Immature natural killer cell (primary cell): ENCODE measurements around the gene CALR3. TPM values are rescaled to one million over a fixed set of nuclear protein-coding genes. Genes with fewer than 3 reads are reported as not detected.

ENCODE experiments used
- DNase-seq, 3 donors: peaks; one replicate each; pipeline ENCODE4 v3.0.0; 2022; ENCODE audit warnings: mixed read lengths in 1 of 3
- H3K27ac Mint-ChIP-seq, 6 donors: one replicate each; pipeline ENCODE4 v1.8.0; 2020; ENCODE audit warnings: mixed read lengths in 6 of 6, mild to moderate bottlenecking in 5 of 6, inconsistent platforms in 4 of 6, moderate library complexity in 3 of 6
- H3K27me3 Mint-ChIP-seq, 3 donors: one replicate each; pipeline ENCODE4 v1.8.0; 2020 to 2021; ENCODE audit warnings: low read depth in 3 of 3, mild to moderate bottlenecking in 3 of 3, mixed read lengths in 3 of 3, moderate library complexity in 3 of 3, inconsistent platforms in 1 of 3
- H3K36me3 Mint-ChIP-seq, 3 donors: one replicate each; pipeline ENCODE4 v1.8.0; 2020; ENCODE audit warnings: mixed read lengths in 3 of 3, inconsistent platforms in 2 of 3, mild to moderate bottlenecking in 2 of 3
- H3K4me1 Mint-ChIP-seq, 2 donors: one replicate each; pipeline ENCODE4 v1.8.0; 2020; ENCODE audit warnings: inconsistent platforms in 2 of 2, mild to moderate bottlenecking in 2 of 2, mixed read lengths in 2 of 2, moderate library complexity in 1 of 2
- H3K4me3 Mint-ChIP-seq, 5 donors: one replicate each; pipeline ENCODE4 v1.8.0; 2020; ENCODE audit warnings: mild to moderate bottlenecking in 5 of 5, mixed read lengths in 5 of 5, inconsistent platforms in 3 of 5, moderate library complexity in 3 of 5
- H3K9me3 Mint-ChIP-seq, 6 donors: one replicate each; pipeline ENCODE4 v1.8.0; 2020; ENCODE audit warnings: mild to moderate bottlenecking in 6 of 6, mixed read lengths in 6 of 6, inconsistent platforms in 4 of 6, moderate library complexity in 3 of 6
- polyA plus RNA-seq, 3 donors: library from polyadenylated mRNA; unstranded; fragments of 300-500 nt; fragmentation: Illumina TruSeq; gene quantifications; one replicate each; pipeline ENCODE4 v1.2.3, GENCODE V29; 2021

The CALR3 gene
- polyA plus RNA-seq, 3 donors from 2014 or later, result 0.25 TPM; not detected in 2

GRCh38 chr19:16435238-16435917, 60.6 kb downstream of the CALR3 start:
- Mint-ChIP-seq H3K27me3 (peaks cover 5 to 7% (median 6%) of the 10 kb centered on the region in 3 donors), H3K4me3 (peak overlapping the region; percentile 71 to 81 (median 75)), H3K4me1 (peaks cover 60 to 62% of the 10 kb centered on the region in 2 donors), H3K27ac (peak overlapping the region; percentile 94 to 99 (median 96)), H3K9me3 (no peaks in the 10 kb centered on the region), H3K36me3 (peaks cover 4 to 18% (median 15%) of the 10 kb centered on the region in 3 donors)
- DNase-seq, result peak; percentile 77 to 85 (median 83)

- Mint-ChIP-seq H3K27me3 (peaks cover 4 to 5% (median 5%) of the 10 kb centered on the region in 3 donors), H3K4me3 (peak overlapping the region in 1 of 5 donors; percentile 8), H3K4me1 (peaks cover 48 to 50% of the 10 kb centered on the region in 2 donors), H3K9me3 (no peaks in the 10 kb centered on the region), H3K27ac (peak overlapping the region in 3 of 6 donors; percentile 83 to 97 (median 89)), H3K36me3 (peaks cover 5 to 17% (median 13%) of the 10 kb centered on the region in 3 donors)
- no peak for DNase-seq
Measured at GRCh38 chr19:16433986-16434385, 62.0 kb downstream of the CALR3 start.

- H3K9me3 Mint-ChIP-seq, result no peaks in the 10 kb centered on the region
- H3K27me3 Mint-ChIP-seq, result peaks cover 0 to 1% (median 0%) of the 10 kb centered on the region in 3 donors
- peaks cover 9 to 35% (median 10%) of the 10 kb centered on the region in 3 donors for H3K36me3 Mint-ChIP-seq
- peaks cover 7 to 13% of the 10 kb centered on the region in 2 donors for H3K4me1 Mint-ChIP-seq
- DNase-seq, result no peak
- H3K4me3 Mint-ChIP-seq, result no peak overlapping the region
- H3K27ac Mint-ChIP-seq, result peak overlapping the region in 5 of 6 donors; percentile 49 to 79 (median 62)
Measured at GRCh38 chr19:16429759-16430091, 66.2 kb downstream of the CALR3 start.

- no peak overlapping the region for H3K4me3 Mint-ChIP-seq
- H3K4me1 Mint-ChIP-seq, result peaks cover 2 to 8% of the 10 kb centered on the region in 2 donors
- DNase-seq, result no peak
- peaks cover 0 to 1% (median 0%) of the 10 kb centered on the region in 3 donors for H3K27me3 Mint-ChIP-seq
- H3K36me3 Mint-ChIP-seq, result peaks cover 9 to 35% (median 10%) of the 10 kb centered on the region in 3 donors
- no peaks in the 10 kb centered on the region for H3K9me3 Mint-ChIP-seq
- peak overlapping the region in 5 of 6 donors; percentile 49 to 79 (median 62) for H3K27ac Mint-ChIP-seq
Measured at GRCh38 chr19:16429066-16429758, 66.8 kb downstream of the CALR3 start.

Other genes with a start within 250 kb of the CALR3 start
- 100 to 1,000 TPM in 1 of 3 donors, 10 to 100 TPM in 2; 55.0 to 102 (median 91.0) TPM for gene KLF2, start 171.3 kb downstream of the CALR3 start, polyA plus RNA-seq
- 10 to 100 TPM; 14.5 to 28.8 (median 16.4) TPM for gene EPS15L1, start 24.2 kb downstream of the CALR3 start, polyA plus RNA-seq
- 1 to 10 TPM in 1 of 3 donors, under 1 TPM in 1, not detected in 1; 0.80 to 1.2 TPM for gene C19orf44, start 227 bp upstream of the CALR3 start, polyA plus RNA-seq
- 10 to 100 TPM in 1 of 3 donors, 1 to 10 TPM in 2; 1.6 to 19.9 (median 3.4) TPM for gene CHERP, start 46.3 kb upstream of the CALR3 start, polyA plus RNA-seq
- 10 to 100 TPM; 14.9 to 21.8 (median 20.1) TPM for gene SLC35E1, start 76.2 kb upstream of the CALR3 start, polyA plus RNA-seq
- gene MED26, start 132.0 kb upstream of the CALR3 start, polyA plus RNA-seq, result 1 to 10 TPM; 1.2 to 5.3 (median 2.0) TPM
- gene SMIM7, start 164.0 kb upstream of the CALR3 start, polyA plus RNA-seq, result 10 to 100 TPM; 66.3 to 82.2 (median 67.7) TPM
- 1 to 10 TPM in 2 of 3 donors, under 1 TPM in 1; 0.78 to 3.2 (median 1.5) TPM for gene TMEM38A, start 165.0 kb upstream of the CALR3 start, polyA plus RNA-seq
- not detected for gene NWD1, start 223.7 kb upstream of the CALR3 start, polyA plus RNA-seq